T-helper 17 cell (primary cell): ENCODE measurements around the gene ZSCAN21. TPM values are rescaled to one million over a fixed set of nuclear protein-coding genes. Genes with fewer than 3 reads are reported as not detected.

ENCODE experiments used
- ATAC-seq: fragments of 150-1000 bp; cut with Tn5 transposase; 2 replicates; pipeline ENCODE4 v1.10.0; 2021; ENCODE audit warnings: mild to moderate bottlenecking, moderate library complexity
- DNase-seq, 3 donors: peaks; one replicate each; pipeline versions ENCODE4 v3.0.0 to v3.0.0-alpha.2; 2020 to 2021
- H3K9me3 ChIP-seq: one replicate; pipeline ENCODE4 v1.7.0; 2013; ENCODE audit warnings: low read length, mild to moderate bottlenecking; ENCODE audit not compliant: control insufficient read depth, poor library complexity, severe bottlenecking
- H3K27ac Mint-ChIP-seq: one replicate; pipeline ENCODE4 v1.8.0; 2022; ENCODE audit warnings: mild to moderate bottlenecking, moderate library complexity, mixed read lengths
- H3K27me3 Mint-ChIP-seq: one replicate; pipeline ENCODE4 v1.8.0; 2022; ENCODE audit warnings: mixed read lengths
- H3K36me3 Mint-ChIP-seq: one replicate; pipeline ENCODE4 v1.8.0; 2022; ENCODE audit warnings: low read depth, mixed read lengths
- H3K4me1 Mint-ChIP-seq: one replicate; pipeline ENCODE4 v1.8.0; 2022; ENCODE audit warnings: mild to moderate bottlenecking, mixed read lengths
- H3K4me3 Mint-ChIP-seq: one replicate; pipeline ENCODE4 v1.8.0; 2022; ENCODE audit warnings: mild to moderate bottlenecking, moderate library complexity, mixed read lengths
- total RNA-seq, 4 donors: library from RNA in 2 of 4; stranded (reverse) in 2 of 4; gene quantifications; one replicate each; pipeline ENCODE4 v1.2.3 and lab custom pipeline; 2022 to 2026

ZSCAN21 gene
- total RNA-seq, 2 donors from 2014 or later: 4.2 to 5.2 TPM

DNA sequence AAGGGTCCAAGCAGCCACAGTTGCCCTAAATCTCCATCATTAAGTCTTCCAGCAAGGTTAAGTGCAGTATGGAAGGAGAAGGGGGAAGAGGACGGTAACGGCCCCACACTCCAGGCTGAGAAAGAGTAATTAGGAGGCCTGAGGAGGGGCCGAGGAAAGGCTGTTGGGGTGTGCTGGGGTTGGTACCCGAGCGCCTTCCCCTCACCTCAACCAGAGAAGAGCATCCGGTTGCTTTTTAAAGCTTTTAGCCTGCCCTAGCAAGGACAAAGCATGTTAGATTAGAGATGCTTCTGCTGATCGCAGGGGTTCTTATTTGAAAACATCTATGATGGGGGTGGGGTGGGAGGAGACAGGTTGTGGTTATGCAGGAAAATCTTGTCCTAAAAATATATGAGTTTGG, 9.0 kb upstream of the ZSCAN21 start:
- Mint-ChIP-seq H3K4me1 (peaks cover 3% of the 10 kb centered on the region), H3K36me3 (no peaks in the 10 kb centered on the region), H3K4me3 (no peak overlapping the region), H3K27ac (no peak overlapping the region), H3K27me3 (no peaks in the 10 kb centered on the region)
- no peaks in the 10 kb centered on the region for H3K9me3 ChIP-seq
- DNase-seq: no peak
- ATAC-seq: no peak

DNA sequence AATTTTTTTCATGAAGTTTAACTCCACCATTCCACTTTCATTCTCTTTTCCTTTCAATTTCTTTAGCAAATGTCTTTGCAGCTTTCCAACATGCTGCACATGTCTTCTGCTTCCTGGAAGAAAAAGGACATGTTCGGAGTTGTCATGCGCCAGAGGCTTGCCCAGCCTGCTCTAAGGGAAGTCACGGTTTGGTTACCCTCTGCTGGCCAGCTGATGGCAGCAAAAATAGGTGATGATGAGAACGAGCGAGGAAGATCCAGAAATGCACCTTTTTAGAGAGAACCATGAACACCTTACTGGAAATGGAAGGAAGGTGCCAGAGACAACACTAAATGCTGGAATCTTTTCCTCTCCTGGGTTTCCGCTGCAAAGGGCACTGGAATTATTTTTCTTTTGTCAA, 4.9 kb upstream of the ZSCAN21 start:
- H3K9me3 ChIP-seq: no peaks in the 10 kb centered on the region
- DNase-seq (no peak), ATAC-seq (no peak)
- Mint-ChIP-seq H3K27ac (no peak overlapping the region), H3K4me1 (peaks cover 8% of the 10 kb centered on the region), H3K36me3 (no peaks in the 10 kb centered on the region), H3K4me3 (peak overlapping the region; percentile 33), H3K27me3 (no peaks in the 10 kb centered on the region)

DNA sequence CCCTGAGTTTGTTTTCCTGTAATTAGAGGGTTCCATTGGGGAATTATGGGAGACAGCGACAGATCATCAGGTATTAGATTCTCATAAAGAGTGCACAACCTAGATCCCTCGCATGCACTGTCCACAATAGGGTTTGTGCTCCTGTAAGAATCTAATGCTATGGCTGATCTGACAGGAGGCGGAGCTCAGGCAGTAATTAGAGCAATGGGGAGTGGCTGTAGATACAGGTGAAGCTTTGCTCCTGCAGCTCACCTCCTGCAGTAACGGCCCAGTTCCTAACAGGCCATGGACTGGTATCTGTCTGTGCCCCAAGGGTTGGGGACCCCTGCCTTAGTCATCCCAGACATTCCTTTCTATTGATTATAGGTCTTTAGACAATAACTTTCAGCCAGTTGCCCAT, 894 bp upstream of the ZSCAN21 start:
- Mint-ChIP-seq H3K4me3 (peak overlapping the region; percentile 74), H3K36me3 (no peaks in the 10 kb centered on the region), H3K27ac (peak overlapping the region; percentile 94), H3K27me3 (no peaks in the 10 kb centered on the region), H3K4me1 (peaks cover 17% of the 10 kb centered on the region)
- ATAC-seq (no peak), DNase-seq (no peak)
- no peaks in the 10 kb centered on the region for H3K9me3 ChIP-seq

DNA sequence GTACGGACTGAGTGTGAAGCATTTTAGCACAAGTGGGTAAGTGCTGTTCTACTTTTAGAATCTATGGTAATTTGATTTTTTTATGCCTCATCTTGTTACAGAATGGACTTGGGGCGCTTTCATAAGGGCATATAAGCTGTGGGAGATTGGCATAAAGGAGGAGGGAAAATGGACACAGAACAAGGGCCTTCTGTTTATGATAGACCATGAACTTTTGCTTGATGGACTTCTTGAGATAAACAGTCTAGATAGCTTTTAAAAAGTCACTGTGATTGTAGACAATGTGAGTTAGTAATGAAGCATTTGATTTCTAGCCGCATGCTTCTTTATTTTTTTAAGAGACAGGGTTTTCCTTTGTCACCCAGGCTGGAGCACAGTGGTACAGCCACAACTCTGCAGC, 2.0 kb downstream of the ZSCAN21 start:
- ATAC-seq (no peak), DNase-seq (no peak)
- no peak overlapping the region for H3K27ac Mint-ChIP-seq
- peaks cover 14% of the 10 kb centered on the region for H3K4me1 Mint-ChIP-seq
- H3K9me3 ChIP-seq: no peaks in the 10 kb centered on the region
- H3K27me3 Mint-ChIP-seq: no peaks in the 10 kb centered on the region
- H3K4me3 Mint-ChIP-seq: peak overlapping the region; percentile 62
- H3K36me3 Mint-ChIP-seq: no peaks in the 10 kb centered on the region

DNA sequence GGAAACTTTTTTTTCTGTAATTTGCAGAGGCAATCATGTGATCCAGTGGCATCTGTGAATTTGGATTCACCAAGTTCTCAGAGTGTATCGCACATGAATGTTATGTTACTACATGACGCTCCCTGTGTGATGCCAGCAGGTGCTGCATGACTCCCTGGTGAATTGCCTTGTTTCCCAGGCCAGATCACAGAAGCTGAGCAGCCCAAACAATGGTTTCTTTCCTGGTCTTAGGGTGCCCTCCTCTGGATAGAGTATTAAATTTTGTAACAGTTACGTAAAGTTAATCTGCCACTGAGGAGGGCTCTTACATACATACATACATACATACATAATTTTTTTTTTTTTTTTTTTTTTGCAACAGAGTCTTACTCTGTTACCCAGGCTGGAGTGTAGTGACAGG, 3.6 kb downstream of the ZSCAN21 start:
- peak; percentile 18 for ATAC-seq
- no peak for DNase-seq
- no peaks in the 10 kb centered on the region for H3K27me3 Mint-ChIP-seq
- no peak overlapping the region for H3K4me3 Mint-ChIP-seq
- H3K27ac Mint-ChIP-seq: no peak overlapping the region
- H3K9me3 ChIP-seq: no peaks in the 10 kb centered on the region
- peaks cover under 1% of the 10 kb centered on the region for H3K36me3 Mint-ChIP-seq
- peaks cover 14% of the 10 kb centered on the region for H3K4me1 Mint-ChIP-seq

DNA sequence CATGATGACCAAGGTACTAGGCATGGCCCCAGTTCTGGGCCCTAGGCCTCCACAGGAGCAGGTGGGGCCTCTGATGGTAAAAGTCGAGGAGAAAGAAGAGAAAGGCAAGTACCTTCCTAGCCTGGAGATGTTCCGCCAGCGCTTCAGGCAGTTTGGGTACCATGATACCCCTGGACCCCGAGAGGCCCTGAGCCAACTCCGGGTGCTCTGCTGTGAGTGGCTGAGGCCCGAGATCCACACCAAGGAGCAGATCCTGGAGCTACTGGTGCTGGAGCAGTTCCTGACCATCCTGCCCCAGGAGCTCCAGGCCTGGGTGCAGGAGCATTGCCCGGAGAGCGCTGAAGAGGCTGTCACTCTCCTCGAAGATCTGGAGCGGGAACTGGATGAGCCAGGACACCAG, 7.4 kb downstream of the ZSCAN21 start:
- Mint-ChIP-seq H3K27me3 (no peaks in the 10 kb centered on the region), H3K4me3 (no peak overlapping the region), H3K27ac (peak overlapping the region; percentile 19), H3K4me1 (no peaks in the 10 kb centered on the region), H3K36me3 (peaks cover 2% of the 10 kb centered on the region)
- DNase-seq: no peak
- H3K9me3 ChIP-seq: no peaks in the 10 kb centered on the region
- no peak for ATAC-seq

DNA sequence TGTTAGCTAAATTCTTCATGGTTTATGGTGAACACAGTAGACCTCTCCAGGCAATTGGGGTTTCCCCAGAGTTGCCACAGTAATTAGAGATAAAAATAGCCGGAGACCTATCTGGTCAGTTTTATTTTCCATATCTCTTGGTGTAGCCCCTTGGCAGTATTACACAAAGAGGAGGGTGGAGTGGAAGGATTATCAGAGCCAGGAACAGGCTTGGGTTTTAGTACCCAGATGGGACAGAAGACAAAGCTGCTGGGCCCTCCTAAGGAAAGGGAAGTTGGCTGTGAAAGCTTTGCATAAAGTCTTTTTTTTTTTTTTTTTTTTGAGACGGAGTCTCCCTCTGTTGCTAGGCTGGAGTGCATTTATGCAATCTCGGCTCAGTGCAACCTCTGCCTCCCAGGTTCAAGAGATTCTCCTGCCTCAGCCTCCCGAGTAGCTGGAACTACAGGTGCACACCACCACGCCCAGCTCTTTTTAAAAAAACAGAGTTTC, 9.7 kb downstream of the ZSCAN21 start:
- ATAC-seq: no peak
- Mint-ChIP-seq H3K27ac (no peak overlapping the region), H3K4me3 (no peak overlapping the region), H3K36me3 (peaks cover 2% of the 10 kb centered on the region), H3K27me3 (no peaks in the 10 kb centered on the region), H3K4me1 (no peaks in the 10 kb centered on the region)
- no peak for DNase-seq
- no peaks in the 10 kb centered on the region for H3K9me3 ChIP-seq

DNA sequence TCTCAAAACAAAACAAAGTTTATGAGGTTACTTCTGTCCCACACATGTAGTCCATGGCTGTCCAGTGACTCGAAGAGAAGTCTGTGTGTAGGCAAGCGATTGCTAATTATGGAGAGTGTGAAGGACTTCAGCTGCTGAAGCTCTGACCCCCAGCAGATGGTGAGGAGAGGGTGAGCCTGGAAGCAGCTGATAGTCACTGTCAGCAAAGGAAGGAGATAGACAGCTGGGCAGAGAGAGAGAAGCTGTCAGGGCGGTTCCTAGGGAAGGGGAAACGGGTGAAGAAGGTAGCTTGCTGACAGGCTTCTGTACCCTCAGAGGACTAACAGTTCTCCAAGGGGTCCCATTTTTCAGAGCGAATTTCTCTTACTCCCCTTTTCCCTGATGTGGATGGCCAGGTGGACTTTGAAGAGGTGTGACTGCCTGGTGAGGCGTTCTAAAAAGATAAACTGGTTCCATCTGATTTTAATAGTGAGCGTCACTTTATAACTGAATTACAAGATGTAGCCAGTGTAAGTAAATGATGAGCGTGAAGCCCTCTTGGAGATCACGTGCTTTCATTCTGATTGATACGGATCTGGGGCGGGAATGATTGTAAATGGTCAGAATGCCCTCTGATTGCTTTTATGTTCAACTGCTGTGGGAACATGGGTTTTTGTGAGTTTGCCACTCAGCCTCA, 12.1 kb downstream of the ZSCAN21 start:
- no peak for DNase-seq
- Mint-ChIP-seq H3K27me3 (no peaks in the 10 kb centered on the region), H3K4me1 (no peaks in the 10 kb centered on the region), H3K27ac (no peak overlapping the region), H3K36me3 (peaks cover 2% of the 10 kb centered on the region), H3K4me3 (no peak overlapping the region)
- no peaks in the 10 kb centered on the region for H3K9me3 ChIP-seq
- no peak for ATAC-seq

DNA sequence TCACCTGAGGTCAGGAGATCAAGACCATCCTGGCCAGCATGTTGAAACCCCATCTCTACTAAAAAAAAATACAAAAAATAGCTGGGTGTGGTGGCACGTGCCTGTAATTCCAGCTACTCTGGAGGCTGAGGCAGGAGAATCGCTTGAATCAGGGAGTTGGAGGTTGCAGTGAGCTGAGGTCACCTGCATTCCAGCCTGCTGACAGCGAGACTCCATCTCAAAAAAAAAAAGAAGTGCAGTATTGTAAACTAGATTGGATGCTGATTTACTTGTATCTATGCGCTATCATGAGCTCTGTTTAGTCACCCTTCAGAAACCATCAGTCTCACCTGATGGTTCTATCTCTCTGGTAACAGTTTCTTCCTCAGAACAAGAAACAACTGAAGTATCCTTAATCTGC, 13.8 kb downstream of the ZSCAN21 start:
- ATAC-seq (no peak), DNase-seq (no peak)
- Mint-ChIP-seq H3K36me3 (no peaks in the 10 kb centered on the region), H3K27ac (no peak overlapping the region), H3K4me1 (no peaks in the 10 kb centered on the region), H3K27me3 (no peaks in the 10 kb centered on the region), H3K4me3 (no peak overlapping the region)
- no peaks in the 10 kb centered on the region for H3K9me3 ChIP-seq

DNA sequence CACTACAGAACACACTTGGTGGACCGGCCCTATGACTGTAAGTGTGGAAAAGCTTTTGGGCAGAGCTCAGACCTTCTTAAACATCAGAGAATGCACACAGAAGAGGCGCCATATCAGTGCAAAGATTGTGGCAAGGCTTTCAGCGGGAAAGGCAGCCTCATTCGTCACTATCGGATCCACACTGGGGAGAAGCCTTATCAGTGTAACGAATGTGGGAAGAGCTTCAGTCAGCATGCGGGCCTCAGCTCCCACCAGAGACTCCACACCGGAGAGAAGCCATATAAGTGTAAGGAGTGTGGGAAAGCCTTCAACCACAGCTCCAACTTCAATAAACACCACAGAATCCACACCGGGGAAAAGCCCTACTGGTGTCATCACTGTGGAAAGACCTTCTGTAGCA, 14.6 kb downstream of the ZSCAN21 start:
- H3K9me3 ChIP-seq: no peaks in the 10 kb centered on the region
- no peaks in the 10 kb centered on the region for H3K27me3 Mint-ChIP-seq
- ATAC-seq (no peak), DNase-seq (no peak)
- no peaks in the 10 kb centered on the region for H3K4me1 Mint-ChIP-seq
- no peak overlapping the region for H3K27ac Mint-ChIP-seq
- H3K36me3 Mint-ChIP-seq: no peaks in the 10 kb centered on the region
- no peak overlapping the region for H3K4me3 Mint-ChIP-seq

DNA sequence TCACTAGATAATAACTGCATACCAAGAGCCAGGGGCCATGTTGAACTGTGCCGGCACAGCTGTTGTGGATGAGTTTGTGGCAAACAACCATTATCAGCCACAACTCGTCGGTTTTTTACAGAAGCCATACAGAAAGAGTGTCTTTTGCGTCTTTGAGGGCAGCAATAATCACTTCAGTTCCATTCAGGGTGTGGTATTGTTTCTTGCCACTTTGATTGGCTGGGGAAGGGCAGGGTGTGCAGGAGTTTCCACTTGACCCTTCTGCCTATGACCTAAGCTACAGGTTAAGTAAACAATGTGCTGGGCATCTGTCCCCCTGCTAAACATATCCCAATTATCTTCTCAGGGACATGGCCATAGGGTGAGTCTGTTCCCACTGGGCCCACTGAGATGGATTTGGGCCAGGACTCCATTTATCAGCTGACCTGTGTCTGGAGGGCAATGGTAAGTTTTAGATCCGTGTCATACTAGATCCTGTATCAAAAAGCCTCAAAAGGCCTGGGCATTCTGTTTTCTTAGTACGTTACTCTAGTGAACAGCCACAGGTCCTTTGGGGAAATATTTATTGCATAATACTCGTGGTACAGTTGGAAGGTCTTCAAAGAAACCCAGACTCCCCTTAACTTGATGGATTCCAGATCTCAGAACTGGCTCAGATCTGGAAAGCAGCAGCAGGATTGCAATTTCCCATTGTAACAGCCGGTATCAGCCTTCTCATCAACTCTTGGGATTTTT, 16.0 kb downstream of the ZSCAN21 start:
- H3K27ac Mint-ChIP-seq: no peak overlapping the region

DNA sequence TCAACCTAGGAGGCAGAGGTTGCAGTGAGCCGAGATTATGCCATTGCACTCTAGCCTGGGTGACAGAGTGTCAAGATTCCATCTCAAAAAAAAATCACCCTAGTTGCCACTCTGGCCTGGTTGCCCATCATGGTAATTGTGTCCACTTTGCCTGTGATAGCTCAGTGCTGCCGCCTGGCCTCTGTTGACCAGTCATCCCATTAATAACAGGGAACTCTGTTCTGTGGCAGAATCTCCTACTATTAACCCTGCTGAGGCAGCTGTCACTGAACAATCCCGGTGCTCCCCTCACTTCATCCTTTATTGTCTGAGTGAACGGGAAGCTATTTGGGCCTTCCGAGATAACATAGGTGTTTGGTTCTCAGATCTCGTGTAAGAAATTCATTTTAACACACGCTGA, 17.4 kb downstream of the ZSCAN21 start:
- ATAC-seq (no peak), DNase-seq (no peak)
- no peaks in the 10 kb centered on the region for H3K27me3 Mint-ChIP-seq

More for the DNA sequence above, 16.0 kb downstream of the ZSCAN21 start:
- DNase-seq (no peak), ATAC-seq (no peak)
- no peaks in the 10 kb centered on the region for H3K9me3 ChIP-seq
- Mint-ChIP-seq H3K36me3 (no peaks in the 10 kb centered on the region), H3K4me3 (no peak overlapping the region), H3K27me3 (no peaks in the 10 kb centered on the region), H3K4me1 (no peaks in the 10 kb centered on the region)

DNA sequence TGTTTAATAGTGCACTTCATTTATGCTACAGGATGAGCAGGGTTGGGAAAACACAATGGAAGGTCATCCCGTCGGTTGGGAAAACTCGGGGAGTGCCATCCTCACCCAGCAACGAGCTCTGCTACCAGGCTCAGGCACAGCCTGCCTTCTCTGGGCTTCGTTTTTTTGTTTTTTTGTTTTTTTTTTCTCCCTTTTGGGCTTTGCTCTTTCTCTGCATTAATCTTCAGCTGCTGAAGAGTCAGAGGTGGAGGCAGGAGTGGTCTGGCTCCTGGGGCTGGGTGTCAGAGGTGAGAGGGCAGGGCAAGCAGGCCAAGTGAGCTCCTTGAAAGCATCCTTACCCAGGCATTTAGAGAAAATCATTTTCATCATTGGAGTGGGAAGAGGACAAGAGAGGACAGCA, 20.4 kb downstream of the ZSCAN21 start:
- Mint-ChIP-seq H3K4me3 (no peak overlapping the region), H3K36me3 (peaks cover 13% of the 10 kb centered on the region), H3K27me3 (no peaks in the 10 kb centered on the region), H3K27ac (peak overlapping the region; percentile 4), H3K4me1 (no peaks in the 10 kb centered on the region)
- ATAC-seq (no peak), DNase-seq (no peak)
- H3K9me3 ChIP-seq: peaks cover 9% of the 10 kb centered on the region

More for the DNA sequence above, 17.4 kb downstream of the ZSCAN21 start:
- H3K4me1 Mint-ChIP-seq: no peaks in the 10 kb centered on the region
- H3K27ac Mint-ChIP-seq: peak overlapping the region; percentile 8
- peaks cover 9% of the 10 kb centered on the region for H3K9me3 ChIP-seq
- H3K36me3 Mint-ChIP-seq: peaks cover 5% of the 10 kb centered on the region
- no peak overlapping the region for H3K4me3 Mint-ChIP-seq
